Peyer's patch (tissue), 4 donors: ENCODE measurements around the gene UCKL1. TPM values are rescaled to one million over a fixed set of nuclear protein-coding genes. Genes with fewer than 3 reads are reported as not detected.

Experiments used
- DNase-seq, 3 donors: peaks; one replicate each; pipeline ENCODE4 v3.0.0-alpha.2; 2017 to 2019
- H3K27ac ChIP-seq, 4 donors: fragments of 200-600 bp; sonication (generic); one replicate each; pipeline ENCODE4 v1.5.1; 2016 to 2019
- H3K27me3 ChIP-seq, 2 donors: fragments of 200-600 bp; sonication (generic); one replicate each; pipeline ENCODE4 v1.5.1; 2019
- H3K36me3 ChIP-seq, 3 donors: fragments of 200-600 bp; sonication (generic); one replicate each; pipeline ENCODE4 v1.5.1; 2016 to 2019
- H3K4me1 ChIP-seq, 4 donors: fragments of 200-600 bp; sonication (generic); one replicate each; pipeline ENCODE4 v1.5.1; 2016 to 2019
- H3K4me3 ChIP-seq, 4 donors: fragments of 200-600 bp; sonication (generic); 1 replicate in 3 of 4; 2 replicates in 1 of 4; pipeline ENCODE4 v1.5.1; 2016 to 2019; ENCODE audit warnings: mild to moderate bottlenecking in 1 of 4
- H3K9me3 ChIP-seq, 4 donors: fragments of 200-600 bp; sonication (generic); one replicate each; pipeline ENCODE4 v1.5.1; 2016 to 2019; ENCODE audit warnings: mild to moderate bottlenecking in 1 of 4
- CTCF ChIP-seq, 6 experiments: fragments of 450-650 bp in 4 of 6; fragments of 200-600 bp in 2 of 6; sonication (generic) in 1 of 6; IDR thresholded peaks; one replicate each; pipeline ENCODE4 v1.5.1; 2017 to 2019; ENCODE audit warnings: antibody characterized with exemption in 6 of 6, mild to moderate bottlenecking in 3 of 6, moderate library complexity in 1 of 6
- POLR2A ChIP-seq, 2 donors: fragments of 450-650 bp; IDR thresholded peaks; one replicate each; pipeline ENCODE4 v1.5.1; 2017; ENCODE audit warnings: antibody characterized with exemption in 2 of 2, mild to moderate bottlenecking in 2 of 2, moderate library complexity in 2 of 2
- total RNA-seq, 4 donors: library from RNA; depleted of rRNA; stranded (reverse); fragments of >200 nt; gene quantifications; one replicate each; pipeline ENCODE4 v1.1.0, GENCODE V29; 2016

Gene UCKL1
- total RNA-seq, 4 donors from 2014 or later: 70.4 to 189 (median 136) TPM

- no peak for TF ChIP-seq CTCF (IDR thresholded peaks at IDR 0.05)
- Histone ChIP-seq H3K4me3 (peak overlapping the region in 1 of 4 donors; percentile 27), H3K27me3 (no peaks in the 10 kb centered on the region), H3K4me1 (peaks cover 18 to 58% (median 36%) of the 10 kb centered on the region in 4 donors), H3K9me3 (no peaks in the 10 kb centered on the region), H3K27ac (peak overlapping the region in 2 of 4 donors; percentile 80 to 87), H3K36me3 (peaks cover 0 to 36% (median 0%) of the 10 kb centered on the region in 3 donors)
- DNase-seq: peak in 1 of 3 donors; percentile 48
Observed at GRCh38 chr20:63947638-63948456, 8.4 kb downstream of the UCKL1 start.

GRCh38 chr20:63946986-63947637 lies 9.1 kb downstream of the UCKL1 start:
- H3K9me3 ChIP-seq: no peaks in the 10 kb centered on the region
- H3K27ac ChIP-seq: peak overlapping the region in 1 of 4 donors; percentile 80
- H3K36me3 ChIP-seq: peaks cover 0 to 43% (median 0%) of the 10 kb centered on the region in 3 donors
- TF ChIP-seq CTCF (IDR thresholded peaks at IDR 0.05): no peak
- TF ChIP-seq POLR2A (IDR thresholded peaks at IDR 0.05): no peak
- H3K4me1 ChIP-seq: peaks cover 15 to 51% (median 33%) of the 10 kb centered on the region in 4 donors
- no peaks in the 10 kb centered on the region for H3K27me3 ChIP-seq
- no peak overlapping the region for H3K4me3 ChIP-seq
- DNase-seq: no peak

GRCh38 chr20:63945921-63946920 lies 10.0 kb downstream of the UCKL1 start:
- Histone ChIP-seq H3K36me3 (peaks cover 0 to 49% (median 0%) of the 10 kb centered on the region in 3 donors), H3K9me3 (no peaks in the 10 kb centered on the region), H3K27me3 (no peaks in the 10 kb centered on the region), H3K4me1 (peaks cover 9 to 46% (median 27%) of the 10 kb centered on the region in 4 donors), H3K4me3 (no peak overlapping the region), H3K27ac (no peak overlapping the region)
- DNase-seq: no peak
- TF ChIP-seq POLR2A (IDR thresholded peaks at IDR 0.05) (no peak), CTCF (IDR thresholded peaks at IDR 0.05) (no peak)

GRCh38 chr20:63945031-63945658 lies 11.1 kb downstream of the UCKL1 start:
- peaks cover 3 to 35% (median 21%) of the 10 kb centered on the region in 4 donors for H3K4me1 ChIP-seq
- no peaks in the 10 kb centered on the region for H3K9me3 ChIP-seq
- no peak overlapping the region for H3K4me3 ChIP-seq
- peaks cover 0 to 59% (median 0%) of the 10 kb centered on the region in 3 donors for H3K36me3 ChIP-seq
- TF ChIP-seq CTCF (IDR thresholded peaks at IDR 0.05) (no peak), POLR2A (IDR thresholded peaks at IDR 0.05) (no peak)
- no peaks in the 10 kb centered on the region for H3K27me3 ChIP-seq
- H3K27ac ChIP-seq: peak overlapping the region in 1 of 4 donors; percentile 21
- DNase-seq: no peak
